ENCODE results near the gene RPS15A. TPM values are rescaled to one million over a fixed set of nuclear protein-coding genes. Genes with fewer than 3 reads are reported as not detected.
"Not testable (repeated sequence)": the region's sequence is repeated elsewhere in the genome, so short reads cannot be mapped to it uniquely, and the experiment has no call there.

Gene RPS15A
- total RNA-seq, 1 experiment from 2014 or later, result 2,270 TPM

DNA sequence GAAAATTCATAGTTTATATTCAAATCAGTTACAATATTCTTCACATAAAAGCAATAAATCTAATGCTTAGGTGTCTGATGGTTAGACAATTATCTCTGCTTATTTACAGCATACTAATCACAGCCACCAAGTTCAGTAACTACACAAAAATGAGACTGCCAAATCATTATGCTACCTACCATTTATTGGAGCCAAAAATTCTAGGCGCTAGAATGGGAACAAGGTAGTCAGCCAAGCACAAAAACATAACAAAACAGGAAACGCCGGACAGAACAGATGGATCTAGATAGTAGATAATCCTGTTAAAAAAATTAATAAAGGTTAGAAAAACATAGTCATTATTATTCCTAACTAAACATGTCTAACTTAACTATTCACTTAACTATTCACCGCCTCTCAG, 7.6 kb upstream of the RPS15A start:
- no peak for DNase-seq (ENCODE audit: low spot score)

DNA sequence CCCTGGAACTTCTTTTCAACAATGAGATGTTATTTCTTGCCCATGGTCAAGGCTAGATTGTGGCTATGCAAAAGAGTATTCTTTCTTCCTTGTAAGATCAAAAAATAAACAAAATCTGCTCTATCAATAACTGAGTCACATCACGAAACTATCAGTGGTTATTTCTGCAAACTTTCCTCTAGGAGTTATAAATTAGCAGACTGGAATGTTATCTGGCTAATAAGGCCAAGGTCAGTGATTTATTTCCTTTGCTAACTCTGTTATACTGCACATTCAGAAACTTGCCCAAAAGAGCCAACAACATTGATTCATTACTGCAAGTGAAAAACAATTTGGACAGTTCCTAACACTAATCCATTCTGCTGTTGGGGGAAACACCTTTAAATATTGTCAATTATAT, 6.2 kb upstream of the RPS15A start:
- no peak for DNase-seq (ENCODE audit: low spot score)

DNA sequence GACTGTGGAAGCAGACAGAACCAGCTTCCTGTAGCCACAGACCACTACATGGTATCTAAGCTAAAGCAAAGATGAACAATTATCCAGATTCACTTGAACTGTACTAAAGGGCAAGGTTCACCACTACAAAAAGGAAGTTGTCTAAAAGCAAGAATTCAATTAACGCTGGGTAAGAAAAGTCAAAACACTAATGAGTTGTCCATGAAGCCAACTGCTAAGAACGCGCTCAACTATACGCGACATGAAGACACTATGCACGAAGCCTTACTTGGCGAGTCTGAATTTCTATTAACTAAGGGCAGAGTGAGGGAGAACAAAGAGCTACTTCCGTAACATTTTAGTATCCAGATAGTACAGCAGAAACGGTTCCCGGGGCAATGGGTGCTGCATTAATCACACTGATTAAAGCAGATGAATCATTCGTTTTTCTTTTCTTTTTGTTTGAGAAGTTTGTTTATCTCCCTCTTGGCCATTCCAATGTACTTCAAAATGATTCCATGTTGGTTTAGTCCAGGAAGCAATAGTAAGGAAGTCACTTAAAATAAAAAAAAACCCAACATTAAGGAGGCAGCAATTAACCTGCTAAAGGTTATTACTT, 2.8 kb upstream of the RPS15A start:
- no peak for DNase-seq (ENCODE audit: low spot score)

DNA sequence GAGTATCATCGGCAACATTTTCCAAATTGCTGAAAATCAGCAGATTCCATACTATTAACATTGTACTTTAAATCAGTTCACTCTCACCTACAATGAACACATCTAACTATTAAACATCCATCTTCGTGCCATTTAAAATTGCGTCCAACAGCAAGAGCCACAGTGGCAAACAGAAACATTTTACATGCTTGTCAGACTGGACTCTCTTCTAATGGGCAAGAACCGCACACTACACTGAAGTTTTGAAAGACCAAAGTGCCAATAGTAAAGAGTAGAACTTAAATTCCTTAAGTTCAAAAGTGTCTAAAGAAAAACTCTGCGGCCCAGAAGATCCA, 652 bp downstream of the RPS15A start:
- no peak for DNase-seq (ENCODE audit: low spot score)

DNA sequence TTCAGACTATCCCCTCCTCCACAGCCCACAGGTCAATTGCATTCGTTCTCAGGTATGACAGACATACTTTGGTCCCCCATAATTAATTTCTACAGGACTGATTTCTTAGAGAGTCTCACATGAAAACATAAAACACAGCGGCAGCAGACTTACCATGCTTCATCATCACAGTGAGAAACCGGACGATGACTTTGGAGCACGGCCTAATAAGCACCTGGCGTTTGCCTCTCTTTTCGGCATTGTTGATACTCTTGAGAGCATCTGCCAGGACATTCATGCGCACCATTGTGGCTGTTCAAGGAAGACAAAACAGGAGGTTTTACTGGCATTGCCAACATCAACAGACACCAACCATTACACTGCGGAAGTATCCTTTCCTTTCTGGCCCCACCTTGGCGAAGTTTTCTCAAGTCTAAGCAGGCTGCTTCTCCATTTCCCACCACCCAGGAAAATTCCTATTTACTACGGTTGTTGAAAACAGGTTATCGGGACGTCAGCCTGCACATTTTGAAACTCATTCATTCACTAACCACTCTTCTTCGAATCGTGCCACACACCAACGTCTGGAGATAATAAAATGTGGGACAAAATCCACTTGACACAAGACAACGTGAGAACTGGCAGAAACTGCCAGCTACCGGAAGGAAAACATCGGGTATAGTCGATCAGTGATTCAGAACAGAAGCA, 1.2 kb downstream of the RPS15A start:
- no peak for DNase-seq (ENCODE audit: low spot score)

DNA sequence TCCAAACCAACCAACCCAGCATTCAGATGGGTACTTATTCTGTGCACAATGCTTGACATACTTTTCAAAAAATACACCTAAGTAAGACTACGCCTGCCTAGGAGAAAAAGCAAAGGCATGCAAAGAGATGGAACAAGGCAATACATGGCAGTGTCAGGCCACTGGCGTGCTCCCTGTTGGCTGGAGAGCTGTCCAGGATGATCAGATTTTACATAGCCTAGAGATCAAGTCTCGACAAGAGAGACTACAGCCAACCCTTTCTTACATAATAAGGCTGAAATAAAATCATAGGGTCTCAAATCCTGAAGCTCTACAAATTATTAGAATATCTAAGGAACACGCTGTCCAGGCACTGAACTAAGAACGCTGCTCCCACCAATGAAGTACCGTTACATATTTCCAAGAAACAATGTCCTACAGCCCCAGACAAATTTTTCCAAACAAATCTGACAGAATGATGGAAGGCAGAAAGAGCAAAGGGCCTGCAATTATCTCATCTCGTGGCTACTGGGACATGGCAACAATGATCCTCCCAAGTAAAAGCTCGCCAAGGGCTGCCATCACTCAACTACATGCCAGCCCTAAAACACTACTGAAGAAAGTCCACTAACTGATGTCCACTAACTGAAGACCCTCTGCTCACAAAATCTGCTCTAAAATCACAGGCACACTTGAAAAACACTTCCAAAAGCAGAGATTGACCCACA, 5.1 kb downstream of the RPS15A start:
- no peak for DNase-seq (ENCODE audit: low spot score)

DNA sequence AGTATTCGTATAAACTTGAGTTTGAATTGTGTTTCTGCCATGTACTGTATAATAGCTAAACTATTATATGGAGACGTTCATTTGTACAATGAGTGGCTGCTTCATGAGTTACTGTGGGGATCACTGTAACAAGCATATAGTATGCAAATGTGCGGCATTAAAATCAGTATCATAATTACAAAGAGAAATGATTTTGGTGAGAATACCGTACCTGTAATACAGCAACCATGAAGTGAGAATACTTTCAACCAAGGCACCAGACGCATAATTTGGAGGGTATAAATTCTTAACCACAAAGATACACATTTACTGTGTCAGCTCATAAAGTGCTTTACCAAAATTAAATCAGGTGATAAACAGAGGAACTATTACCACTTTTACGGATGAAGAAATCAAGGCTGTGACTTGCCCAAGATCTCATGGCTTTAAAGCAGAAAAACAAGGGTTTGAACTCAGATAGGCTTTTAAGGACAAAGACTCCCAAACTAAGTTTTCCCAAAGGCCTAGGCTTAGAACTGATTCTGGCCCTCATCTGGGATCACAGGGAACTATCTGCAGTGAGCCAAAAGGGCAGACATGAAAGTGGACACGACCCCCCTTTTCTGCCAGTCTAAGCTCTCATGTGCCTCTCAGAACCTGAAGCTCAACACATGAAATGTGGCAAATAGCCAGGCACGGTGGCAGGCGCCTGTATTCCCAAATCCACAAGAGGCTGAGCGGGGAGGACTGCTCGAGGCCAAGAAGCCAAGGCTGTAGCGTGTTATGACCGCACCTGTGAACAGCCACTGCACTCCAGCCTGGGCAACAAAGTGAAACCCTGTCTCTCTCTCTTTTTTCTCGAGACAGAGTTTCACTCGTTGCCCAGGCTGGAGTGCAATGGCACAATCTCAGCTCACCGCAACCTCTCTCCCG, 6.4 kb downstream of the RPS15A start:
- no peak for DNase-seq (ENCODE audit: low spot score)

DNA sequence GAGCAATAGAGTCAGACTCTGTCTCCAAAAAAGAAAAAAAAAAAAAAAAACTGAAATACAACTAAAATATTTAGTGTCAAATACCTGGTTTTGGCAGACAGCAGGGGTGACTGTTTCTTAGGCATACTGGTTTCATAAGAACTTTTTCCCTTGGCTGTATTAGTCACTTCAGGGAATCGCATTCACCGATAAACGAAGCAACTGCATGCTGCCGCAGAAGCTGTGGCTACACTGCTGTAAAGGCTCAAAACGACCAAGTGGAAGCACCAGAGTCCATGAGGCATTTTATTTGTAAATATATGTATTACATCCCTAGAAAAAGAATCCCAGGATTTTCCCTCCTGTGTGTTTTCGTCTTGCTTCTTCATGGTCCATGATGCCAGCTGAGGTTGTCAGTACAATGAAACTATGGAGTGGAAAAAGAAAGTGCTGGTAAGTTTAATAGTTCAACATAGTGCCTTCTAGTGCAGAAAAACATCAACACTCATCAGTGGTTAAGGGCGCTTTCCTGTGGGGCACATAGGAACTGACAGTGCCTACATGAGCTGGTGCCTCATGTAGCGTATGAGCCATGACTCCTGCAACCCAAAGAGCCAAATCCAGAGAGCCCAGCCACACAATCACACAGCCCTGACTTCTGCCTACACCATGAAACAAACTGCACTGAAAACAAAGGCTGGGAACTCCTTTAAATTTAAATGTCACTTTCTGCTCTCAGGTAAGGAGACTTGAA, 7.3 kb downstream of the RPS15A start:
- no peak for DNase-seq (ENCODE audit: low spot score)

DNA sequence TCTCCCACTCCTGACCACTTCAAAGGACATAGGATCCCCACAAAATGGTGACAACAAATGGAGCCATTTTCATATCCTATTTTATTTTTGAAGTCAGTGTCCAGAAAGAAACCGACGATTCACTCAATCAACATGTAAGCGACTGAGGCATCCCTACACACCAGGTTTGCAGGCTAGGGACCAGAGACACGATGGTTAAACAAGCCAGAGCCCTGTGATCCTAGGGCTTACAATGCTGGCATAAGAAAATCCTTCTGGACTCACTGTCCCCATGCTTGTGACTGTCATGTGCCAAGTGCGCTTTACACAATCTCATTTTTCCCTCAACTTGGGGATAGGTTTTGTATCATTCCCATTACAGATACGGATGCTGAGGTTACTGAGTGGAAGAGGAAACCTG, 8.9 kb downstream of the RPS15A start:
- not testable (repeated sequence) for DNase-seq (ENCODE audit: low spot score)

DNA sequence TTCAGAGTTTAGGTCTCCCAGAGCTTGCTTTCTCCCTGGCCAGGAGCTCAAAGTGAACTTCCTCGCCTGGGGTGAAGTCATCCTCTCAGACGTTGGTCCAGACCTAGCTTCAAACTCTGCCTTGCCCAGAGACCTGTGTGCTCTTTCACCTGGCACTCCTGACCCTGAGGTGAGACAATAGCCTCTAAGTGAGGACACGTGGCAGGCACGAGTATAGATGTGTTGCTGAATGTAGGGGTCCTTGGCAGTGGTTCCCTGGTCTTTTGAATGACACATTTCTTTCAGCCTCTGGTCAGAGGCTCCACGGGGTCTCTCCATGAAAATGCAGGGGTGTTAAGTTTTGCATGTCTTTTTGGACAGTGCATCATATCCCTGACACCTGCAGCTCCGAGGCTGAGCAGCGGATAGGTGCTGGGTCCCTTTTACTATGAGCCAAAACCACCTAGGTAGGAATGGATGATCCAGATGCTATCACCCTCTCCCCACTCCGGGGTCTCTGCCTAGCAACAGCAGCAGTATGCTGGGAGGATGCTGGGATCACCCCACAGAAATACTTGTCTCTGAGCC, 9.6 kb downstream of the RPS15A start:
- not testable (repeated sequence) for DNase-seq (ENCODE audit: low spot score)

DNA sequence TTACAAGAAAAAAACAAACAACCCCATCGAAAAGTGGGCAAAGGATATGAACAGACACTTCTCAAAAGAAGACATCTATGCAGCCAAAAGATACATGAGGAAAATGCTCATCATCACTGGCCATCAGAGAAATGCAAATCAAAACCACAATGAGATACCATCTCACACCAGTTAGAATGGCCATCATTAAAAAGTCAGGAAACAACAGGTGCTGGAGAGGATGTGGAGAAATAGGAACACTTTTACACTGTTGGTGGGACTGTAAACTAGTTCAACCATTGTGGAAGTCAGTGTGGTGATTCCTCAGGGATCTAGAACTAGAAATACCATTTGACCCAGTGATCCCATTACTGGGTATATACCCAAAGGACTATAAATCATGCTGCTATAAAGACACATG, 12.5 kb downstream of the RPS15A start:
- DNase-seq (ENCODE audit: low spot score), result not testable (repeated sequence)

DNA sequence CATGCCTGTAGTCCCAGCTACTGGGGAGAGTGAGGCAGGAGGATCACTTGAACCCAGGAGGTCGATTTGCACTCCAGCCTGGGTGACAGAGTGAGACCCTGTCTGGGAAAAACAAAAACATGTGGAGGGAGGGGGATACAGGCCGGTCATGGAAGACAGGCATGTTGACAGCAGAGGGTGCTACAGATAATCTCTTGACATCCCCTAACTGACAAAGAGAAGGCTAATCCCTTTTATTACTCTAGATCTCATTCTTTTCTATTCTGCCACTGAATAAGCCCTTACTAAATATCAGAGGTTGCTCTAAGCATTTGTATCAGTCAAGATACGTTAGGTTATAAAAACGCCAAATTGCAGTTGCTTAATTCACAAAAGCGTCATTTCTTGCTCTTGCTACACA, 13.8 kb downstream of the RPS15A start:
- DNase-seq (ENCODE audit: low spot score), result not testable (repeated sequence)

DNA sequence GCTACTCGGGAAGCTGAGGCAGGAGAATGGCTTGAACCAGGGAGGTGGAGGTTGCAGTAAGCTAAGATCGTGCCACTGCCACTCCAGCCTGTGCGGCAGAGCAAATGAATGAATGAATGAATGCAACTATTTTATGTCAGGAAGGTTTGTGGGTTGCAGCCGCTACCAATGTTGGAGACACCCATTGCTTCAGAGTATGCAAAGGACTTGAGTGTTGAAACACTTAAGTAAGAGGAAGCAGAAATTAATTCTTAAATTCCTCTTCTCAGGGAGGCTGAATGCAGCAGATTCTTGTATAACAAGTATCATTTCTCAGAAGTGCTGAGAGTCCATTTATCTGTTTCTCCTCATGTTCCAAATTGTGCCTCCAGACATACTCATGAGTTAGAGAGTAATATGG, 15.5 kb downstream of the RPS15A start:
- not testable (repeated sequence) for DNase-seq (ENCODE audit: low spot score)

DNA sequence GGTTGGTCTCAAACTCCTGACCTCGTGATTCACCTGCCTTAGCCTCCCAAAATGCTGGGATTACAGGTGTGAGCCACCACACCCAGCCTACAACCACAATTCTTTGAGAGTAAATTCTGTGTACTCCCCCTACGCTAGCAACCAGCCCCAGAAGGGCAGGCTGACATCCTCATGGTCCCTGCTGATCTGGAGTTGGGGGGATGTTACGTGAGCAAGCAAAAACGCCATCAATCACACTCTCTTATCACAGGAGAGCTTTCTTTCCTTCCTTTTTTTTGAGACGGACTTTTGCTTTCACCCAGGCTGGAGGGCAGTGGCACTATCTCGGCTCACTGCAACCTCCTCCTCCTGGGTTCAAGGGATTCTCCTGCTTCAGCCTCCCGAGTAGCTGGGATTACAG, 18.0 kb downstream of the RPS15A start:
- DNase-seq (ENCODE audit: low spot score), result not testable (repeated sequence)

DNA sequence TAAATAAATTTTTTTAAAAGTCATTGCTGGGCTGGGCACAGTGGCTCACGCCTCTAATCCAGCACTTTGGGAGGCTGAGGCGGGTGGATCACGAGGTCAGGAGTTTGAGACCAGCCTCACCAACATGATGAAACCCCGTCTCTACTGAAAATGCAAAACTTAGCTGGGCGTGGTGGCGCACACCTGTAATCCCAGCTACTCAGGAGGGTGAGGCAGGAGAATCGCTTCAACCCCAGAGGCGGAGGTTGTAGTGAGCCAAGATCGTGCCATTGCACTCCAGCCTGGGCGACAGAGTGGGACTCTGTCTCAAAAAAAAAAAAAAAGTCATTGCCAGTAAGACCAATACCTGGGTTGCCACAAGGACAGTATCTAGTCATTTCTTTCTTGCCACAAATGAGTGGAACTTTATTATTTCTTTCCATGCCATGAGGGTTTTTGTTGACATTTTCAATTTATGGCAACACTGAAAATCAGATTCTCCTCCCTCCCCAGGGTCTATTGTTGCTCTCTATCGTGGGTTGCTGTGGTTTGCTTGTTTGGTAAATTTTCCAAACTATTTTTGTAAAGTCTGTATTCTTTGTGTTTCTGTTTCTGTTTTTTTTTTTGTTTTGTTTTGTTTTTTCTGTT, 19.7 kb downstream of the RPS15A start:
- DNase-seq (ENCODE audit: low spot score), result not testable (repeated sequence)

DNA sequence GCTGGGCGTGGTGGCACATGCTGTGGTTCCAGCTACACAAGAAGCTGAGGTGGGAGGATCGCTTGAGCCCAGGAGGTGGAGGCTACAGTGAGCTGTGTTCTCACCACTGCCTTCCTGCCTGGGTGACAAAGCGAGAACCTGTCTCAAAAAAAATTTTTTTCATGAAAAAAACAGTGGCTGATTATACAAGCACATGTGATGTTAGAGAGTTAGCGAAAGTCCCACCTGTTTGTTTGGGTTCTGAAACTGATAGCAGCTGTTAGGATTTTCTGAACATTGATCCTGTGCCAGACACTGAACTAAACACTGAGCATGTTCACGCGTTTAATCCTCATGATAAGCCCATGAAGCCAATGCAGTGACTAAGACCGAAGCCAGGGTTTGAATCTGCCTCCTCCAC, 22.9 kb downstream of the RPS15A start:
- DNase-seq (ENCODE audit: low spot score), result not testable (repeated sequence)

DNA sequence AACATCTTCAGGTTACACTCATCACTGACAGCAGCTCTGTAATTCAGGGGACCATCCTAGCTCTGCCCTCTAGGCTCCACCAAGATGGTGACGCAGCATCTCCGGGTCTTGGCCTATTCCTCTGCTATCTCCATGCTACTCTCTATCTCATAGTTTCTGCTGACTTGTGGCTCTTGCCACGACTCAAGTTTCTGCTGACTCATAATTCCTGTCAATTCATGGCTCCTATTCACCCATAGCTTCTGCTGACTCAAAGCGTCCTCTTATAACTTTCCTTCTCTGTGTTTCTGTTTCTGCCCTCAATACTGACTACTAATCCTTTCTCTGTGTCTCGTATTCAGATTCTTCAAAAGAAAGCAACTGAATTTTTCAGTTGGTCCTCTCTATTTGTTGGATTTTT, 27.4 kb downstream of the RPS15A start:
- not testable (repeated sequence) for DNase-seq (ENCODE audit: low spot score)

DNA sequence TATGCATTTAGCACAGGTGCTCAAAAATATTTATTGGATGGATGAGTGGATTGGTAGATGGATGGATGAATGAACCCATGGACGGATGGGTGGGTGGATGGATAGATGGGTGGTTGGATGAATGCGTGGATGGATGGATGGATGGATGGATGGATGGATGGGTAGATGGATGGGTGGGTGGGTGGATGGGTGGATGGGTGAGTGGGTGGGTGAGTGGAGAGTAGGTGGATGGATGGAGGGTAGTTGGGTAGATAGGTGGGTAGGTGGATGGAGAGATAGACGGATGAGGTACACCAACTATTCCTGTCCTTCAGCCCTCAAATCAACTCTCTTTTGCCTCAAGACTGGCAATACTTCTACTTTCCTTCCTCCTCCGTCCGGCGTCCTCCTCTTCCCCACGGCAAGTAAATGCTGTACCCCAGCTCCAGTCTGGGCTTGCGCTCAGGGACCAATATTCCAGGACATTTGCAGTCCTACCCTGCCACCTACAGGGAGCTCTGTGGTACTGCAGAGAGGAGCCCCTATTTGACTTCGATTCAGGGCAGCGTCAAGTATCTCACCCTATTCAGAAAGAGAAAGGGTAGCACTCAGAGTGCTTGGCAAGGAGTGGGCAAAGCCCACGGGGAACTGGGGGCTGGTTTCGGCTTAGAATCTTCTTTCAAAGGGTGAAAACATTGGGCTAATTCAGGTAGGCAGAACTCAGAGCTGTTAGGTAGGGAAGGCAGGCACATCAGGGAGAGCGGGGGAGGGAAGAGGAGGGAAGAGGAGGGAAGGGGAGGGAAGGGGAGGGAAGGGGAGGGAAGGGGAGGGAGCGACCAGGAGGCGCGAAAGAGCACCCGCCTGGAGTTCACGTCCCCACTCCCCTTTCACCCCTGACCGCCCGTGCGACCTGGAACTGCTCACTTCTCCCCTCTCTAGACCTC, 30.3 kb downstream of the RPS15A start:
- DNase-seq (ENCODE audit: low spot score), result not testable (repeated sequence)

DNA sequence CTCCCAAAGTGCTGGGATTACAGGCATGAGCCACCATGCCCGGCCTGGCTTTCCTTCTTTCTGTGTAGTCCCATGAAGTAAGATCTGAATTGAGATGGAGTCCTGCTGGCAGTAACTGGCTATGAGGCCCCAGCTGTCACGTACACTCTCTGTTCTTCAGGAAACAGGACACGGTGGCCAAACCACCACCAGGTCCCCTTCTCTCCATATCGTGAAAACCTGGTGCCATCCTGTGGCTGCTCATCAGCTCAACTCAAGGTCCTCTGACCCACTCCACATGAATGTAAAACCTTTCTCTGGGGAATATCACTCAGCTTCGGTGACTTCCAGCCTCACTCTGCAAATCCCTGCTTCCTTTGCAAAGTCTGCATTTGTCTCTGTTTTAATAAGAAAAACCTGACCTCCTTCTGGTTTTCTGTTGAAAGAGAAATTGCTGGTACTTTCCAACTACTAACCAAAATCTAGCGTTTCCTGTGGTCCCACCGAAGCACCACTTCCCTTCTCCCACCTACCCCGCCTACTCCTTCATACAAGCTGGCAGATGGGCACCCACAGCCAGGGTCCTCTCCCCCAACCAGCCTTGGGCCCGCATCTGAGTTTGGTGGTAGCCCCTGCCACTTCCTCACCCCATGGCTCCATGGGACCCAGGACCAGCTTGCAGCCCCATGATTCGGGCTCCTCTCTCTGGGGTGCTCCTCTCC, 32.0 kb downstream of the RPS15A start:
- not testable (repeated sequence) for DNase-seq (ENCODE audit: low spot score)

Measured in H4 (cell line).